Cardiac muscle cell (in vitro differentiated cells and primary cell): Measurements from ENCODE around the gene LCMT2. TPM values are rescaled to one million over a fixed set of nuclear protein-coding genes. Genes with fewer than 3 reads are reported as not detected.

Source experiments
- DNase-seq, 2 donors: peaks; one replicate each; pipeline versions ENCODE4 v3.0.0 to v3.0.0-alpha.2; 2010 to 2017; ENCODE audit warnings: low read depth in 1 of 2, low spot score in 1 of 2
- H3K27ac ChIP-seq: fragments of 200-600 bp; sonication (generic); 2 replicates; pipeline ENCODE4 v1.5.1; 2016
- H3K27me3 ChIP-seq: fragments of 200-600 bp; sonication (generic); 2 replicates; pipeline ENCODE4 v1.6.0; 2016; ENCODE audit warnings: control low read depth
- H3K36me3 ChIP-seq: fragments of 200-600 bp; sonication (generic); 2 replicates; pipeline ENCODE4 v1.5.1; 2016; ENCODE audit warnings: control low read depth
- H3K4me1 ChIP-seq: fragments of 200-600 bp; sonication (generic); 2 replicates; pipeline ENCODE4 v1.8.1; 2017; ENCODE audit warnings: low read depth, mild to moderate bottlenecking, mixed run types
- H3K4me3 ChIP-seq: fragments of 200-600 bp; sonication (generic); 2 replicates; pipeline ENCODE4 v1.5.1; 2016; ENCODE audit warnings: mild to moderate bottlenecking
- H3K9me3 ChIP-seq: fragments of 200-600 bp; sonication (generic); 2 replicates; pipeline ENCODE4 v1.5.1; 2017; ENCODE audit warnings: low read depth, mild to moderate bottlenecking, control low read depth
- CTCF ChIP-seq: IDR thresholded peaks from 2 replicates; pipeline ENCODE4 v1.5.1; 2012; ENCODE audit warnings: low read depth, mild to moderate bottlenecking, low read length
- polyA plus RNA-seq: library from polyadenylated mRNA; unstranded; fragments of >200 nt; fragmentation: Nextera tagmentation; extraction: Ambion mirVana; gene quantifications from 2 replicates; pipeline ENCODE4 v1.2.1, GENCODE V29; 2016
- total RNA-seq: library from RNA; depleted of rRNA; stranded (reverse); fragments of >200 nt; gene quantifications from 2 replicates; pipeline ENCODE4 v1.2.3, GENCODE V29; 2016

Gene LCMT2
- total and polyA plus RNA-seq, 2 experiments from 2014 or later, result 8.2 to 11.6 TPM

DNA sequence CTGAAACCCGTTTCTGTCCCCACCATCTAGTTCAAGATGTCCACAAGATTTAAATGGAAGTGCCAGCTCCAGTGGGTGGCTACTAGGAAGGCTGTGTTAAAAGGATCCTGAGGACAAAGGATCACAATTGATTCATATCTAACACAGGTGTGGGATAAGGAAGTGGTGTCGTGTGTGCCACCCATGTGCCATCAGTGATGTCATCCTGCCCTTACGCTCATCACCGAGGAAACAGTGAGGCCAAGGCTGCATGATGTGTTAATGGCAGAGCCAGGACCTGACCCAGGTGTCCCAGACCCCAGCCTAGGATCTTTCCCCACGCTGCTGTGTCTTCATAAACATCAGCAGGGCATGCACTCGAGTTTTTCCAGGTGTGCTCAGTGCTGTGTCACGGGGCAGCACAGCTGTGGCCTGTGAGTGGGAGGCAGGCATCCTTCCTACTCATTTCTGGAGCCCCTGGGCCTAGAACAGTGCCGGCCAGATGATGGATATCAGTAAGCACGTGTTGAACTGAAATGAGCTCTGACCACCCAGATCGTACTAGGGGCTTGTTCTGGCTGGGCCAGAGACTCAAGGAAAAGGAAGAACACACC is 53.0 kb downstream of the LCMT2 start:
- no peaks in the 10 kb centered on the region for H3K4me1 ChIP-seq
- no peak overlapping the region for H3K4me3 ChIP-seq
- no peak for DNase-seq
- H3K27ac ChIP-seq, result no peak overlapping the region
- no peak for TF ChIP-seq CTCF
- H3K36me3 ChIP-seq, result no peaks in the 10 kb centered on the region
- no peaks in the 10 kb centered on the region for H3K27me3 ChIP-seq
- H3K9me3 ChIP-seq, result no peaks in the 10 kb centered on the region

- DNase-seq, result no peak
- Histone ChIP-seq H3K4me1 (no peaks in the 10 kb centered on the region), H3K27me3 (no peaks in the 10 kb centered on the region), H3K27ac (no peak overlapping the region), H3K4me3 (no peak overlapping the region), H3K36me3 (no peaks in the 10 kb centered on the region), H3K9me3 (no peaks in the 10 kb centered on the region)
- no peak for TF ChIP-seq CTCF
Measured at GRCh38 chr15:43276563-43277200, 53.7 kb downstream of the LCMT2 start.

- Histone ChIP-seq H3K4me3 (no peak overlapping the region), H3K27me3 (no peaks in the 10 kb centered on the region), H3K27ac (no peak overlapping the region), H3K4me1 (no peaks in the 10 kb centered on the region), H3K9me3 (no peaks in the 10 kb centered on the region), H3K36me3 (no peaks in the 10 kb centered on the region)
- no peak for TF ChIP-seq CTCF
- no peak for DNase-seq
Measured at GRCh38 chr15:43275740-43276562, 54.4 kb downstream of the LCMT2 start.

- Histone ChIP-seq H3K4me1 (no peaks in the 10 kb centered on the region), H3K4me3 (no peak overlapping the region), H3K36me3 (no peaks in the 10 kb centered on the region), H3K9me3 (no peaks in the 10 kb centered on the region), H3K27me3 (no peaks in the 10 kb centered on the region), H3K27ac (no peak overlapping the region)
- no peak for TF ChIP-seq CTCF
- DNase-seq, result no peak
Measured at GRCh38 chr15:43274136-43274535, 56.2 kb downstream of the LCMT2 start.

Other genes starting within 250 kb of the LCMT2 start
- gene UBR1, start 224.5 kb downstream of the LCMT2 start, total RNA-seq, result 20.6 and 22.2 TPM in 2 replicates
- 15.1 and 17.8 TPM in 2 replicates for gene UBR1, start 224.5 kb downstream of the LCMT2 start, polyA plus RNA-seq
- 8.6 and 9.1 TPM in 2 replicates for gene TMEM62, start 197.0 kb downstream of the LCMT2 start, total RNA-seq
- 7.8 and 9.1 TPM in 2 replicates for gene TMEM62, start 197.0 kb downstream of the LCMT2 start, polyA plus RNA-seq
- gene CCNDBP1, start 145.2 kb downstream of the LCMT2 start, total RNA-seq, result 77.4 and 117 TPM in 2 replicates
- gene CCNDBP1, start 145.2 kb downstream of the LCMT2 start, polyA plus RNA-seq, result 82.4 and 104 TPM in 2 replicates
- 0.12 and 0.39 TPM in 2 replicates for gene EPB42, start 109.6 kb downstream of the LCMT2 start, total RNA-seq
- 0.94 TPM in 1 of 2 replicates, not detected in the other for gene EPB42, start 109.6 kb downstream of the LCMT2 start, polyA plus RNA-seq
- gene TGM5, start 63.6 kb downstream of the LCMT2 start, total RNA-seq, result not detected in 2 replicates
- not detected in 2 replicates for gene TGM5, start 63.6 kb downstream of the LCMT2 start, polyA plus RNA-seq
- gene TGM7, start 28.3 kb downstream of the LCMT2 start, total RNA-seq, result not detected in 2 replicates
- gene TGM7, start 28.3 kb downstream of the LCMT2 start, polyA plus RNA-seq, result not detected in 2 replicates
- 27.1 and 29.8 TPM in 2 replicates for gene ZSCAN29, start 40.5 kb upstream of the LCMT2 start, total RNA-seq
- gene ZSCAN29, start 40.5 kb upstream of the LCMT2 start, polyA plus RNA-seq, result 10.9 and 13.7 TPM in 2 replicates
- gene TUBGCP4, start 40.5 kb upstream of the LCMT2 start, total RNA-seq, result 7.1 and 10.7 TPM in 2 replicates
- gene TUBGCP4, start 40.5 kb upstream of the LCMT2 start, polyA plus RNA-seq, result 16.3 and 19.1 TPM in 2 replicates
- gene TP53BP1, start 162.6 kb upstream of the LCMT2 start, total RNA-seq, result 72.1 and 84.1 TPM in 2 replicates
- 41.0 and 41.1 TPM in 2 replicates for gene TP53BP1, start 162.6 kb upstream of the LCMT2 start, polyA plus RNA-seq
- gene MAP1A, start 187.0 kb upstream of the LCMT2 start, total RNA-seq, result 30.6 TPM in 2 replicates
- gene MAP1A, start 187.0 kb upstream of the LCMT2 start, polyA plus RNA-seq, result 13.8 and 19.3 TPM in 2 replicates